T-helper 1 cell treated with Interleukin-12 subunit alpha and Interleukin-12 subunit beta and Interleukin-4 antibody, amounts not matched to agents 30 ng/mL and 1 ng/mL, for 36 hours (primary cell): ENCODE results near the gene FSTL4. TPM values are rescaled to one million over a fixed set of nuclear protein-coding genes. Genes with fewer than 3 reads are reported as not detected.

Source experiments
- intact Hi-C: fragments of 100-400 bp; cut with micrococcal nuclease; formaldehyde crosslinking; loops from one replicate; pipeline ENCODE4 v1.15.1; 2024
- total RNA-seq: library from RNA; stranded (reverse); gene quantifications from 2 replicates; pipeline ENCODE4 v1.2.3, GENCODE V29; 2022

FSTL4 gene
- total RNA-seq, result not detected in 2 replicates

- intact Hi-C loops, result loop anchor here (10.0 kb wide), 1 partner anchor 188 kb away; no protein-coding TSS in a partner anchor
These were observed at the start of gene FSTL4 for GRCh38 chr5:133612249-133612860. FSTL4 (minus strand) TSS chr5:133612541.

- intact Hi-C loops, result no loop called here
These were observed 49.0 kb upstream of the FSTL4 start for GRCh38 chr5:133661389-133661788.

- intact Hi-C loops, result no loop called here
These were observed 46.0 kb upstream of the FSTL4 start for GRCh38 chr5:133658327-133658726.

- intact Hi-C loops, result no loop called here
These were observed 44.7 kb upstream of the FSTL4 start for GRCh38 chr5:133657036-133657435.

- intact Hi-C loops, result no loop called here
These were observed 43.6 kb upstream of the FSTL4 start for GRCh38 chr5:133655966-133656365.

GRCh38 chr5:133653760-133654049, 41.4 kb upstream of the FSTL4 start:
- intact Hi-C loops, result no loop called here

- intact Hi-C loops, result no loop called here
These were observed 40.8 kb upstream of the FSTL4 start for GRCh38 chr5:133652951-133653759.

- intact Hi-C loops, result no loop called here
These were observed 31.9 kb upstream of the FSTL4 start for GRCh38 chr5:133644000-133644865.

- intact Hi-C loops, result no loop called here
These were observed 31.0 kb upstream of the FSTL4 start for GRCh38 chr5:133643365-133643764.

- intact Hi-C loops, result no loop called here
These were observed 29.9 kb upstream of the FSTL4 start for GRCh38 chr5:133642153-133642722.

GRCh38 chr5:133641683-133642082, 29.3 kb upstream of the FSTL4 start:
- intact Hi-C loops, result no loop called here

- intact Hi-C loops, result no loop called here
These were observed 27.6 kb upstream of the FSTL4 start for GRCh38 chr5:133639850-133640528.

GRCh38 chr5:133638436-133638835, 26.1 kb upstream of the FSTL4 start:
- intact Hi-C loops, result no loop called here

- intact Hi-C loops, result no loop called here
These were observed 24.9 kb upstream of the FSTL4 start for GRCh38 chr5:133637206-133637605.

- intact Hi-C loops, result no loop called here
These were observed 22.7 kb upstream of the FSTL4 start for GRCh38 chr5:133635051-133635450.

GRCh38 chr5:133627180-133627579, 14.8 kb upstream of the FSTL4 start:
- intact Hi-C loops, result no loop called here

- intact Hi-C loops, result no loop called here
These were observed 12.0 kb upstream of the FSTL4 start for GRCh38 chr5:133624316-133624715.

- intact Hi-C loops, result loop anchor here (10.0 kb wide), 1 partner anchor 193 kb away; no protein-coding TSS in a partner anchor
These were observed 5.8 kb upstream of the FSTL4 start for GRCh38 chr5:133618141-133618540.

GRCh38 chr5:133613743-133614142, 1.4 kb upstream of the FSTL4 start:
- intact Hi-C loops, result loop anchor here (10.0 kb wide), 1 partner anchor 189 kb away; no protein-coding TSS in a partner anchor

- intact Hi-C loops, result loop anchor here (10.0 kb wide), 1 partner anchor 188 kb away; no protein-coding TSS in a partner anchor
These were observed 843 bp upstream of the FSTL4 start for GRCh38 chr5:133613184-133613583.
